Right lobe of liver (tissue), 4 donors: Measurements from ENCODE around the gene WDFY4.

Experiments
- POLR2A ChIP-seq: fragments of 450-650 bp; IDR thresholded peaks from one replicate; pipeline ENCODE4 v1.6.1; 2017; ENCODE audit warnings: antibody characterized with exemption, mild to moderate bottlenecking
- TF ChIP-seq, protein P1 (sequence below), 4 donors: fragments of 200-600 bp in 3 of 4; fragments of 450-650 bp in 1 of 4; IDR thresholded peaks; one replicate each; pipeline versions ENCODE4 v1.5.1 to v1.8.0; 2016 to 2022; ENCODE audit warnings: antibody characterized with exemption in 4 of 4, mild to moderate bottlenecking in 2 of 4
- donor health status: DM: no; HTN: no; CAD: no.
- donor health status: DM: no; HTN: no; CAD: no.
- donor health status: DM: no; HTN: yes; CAD: no.

DNA sequence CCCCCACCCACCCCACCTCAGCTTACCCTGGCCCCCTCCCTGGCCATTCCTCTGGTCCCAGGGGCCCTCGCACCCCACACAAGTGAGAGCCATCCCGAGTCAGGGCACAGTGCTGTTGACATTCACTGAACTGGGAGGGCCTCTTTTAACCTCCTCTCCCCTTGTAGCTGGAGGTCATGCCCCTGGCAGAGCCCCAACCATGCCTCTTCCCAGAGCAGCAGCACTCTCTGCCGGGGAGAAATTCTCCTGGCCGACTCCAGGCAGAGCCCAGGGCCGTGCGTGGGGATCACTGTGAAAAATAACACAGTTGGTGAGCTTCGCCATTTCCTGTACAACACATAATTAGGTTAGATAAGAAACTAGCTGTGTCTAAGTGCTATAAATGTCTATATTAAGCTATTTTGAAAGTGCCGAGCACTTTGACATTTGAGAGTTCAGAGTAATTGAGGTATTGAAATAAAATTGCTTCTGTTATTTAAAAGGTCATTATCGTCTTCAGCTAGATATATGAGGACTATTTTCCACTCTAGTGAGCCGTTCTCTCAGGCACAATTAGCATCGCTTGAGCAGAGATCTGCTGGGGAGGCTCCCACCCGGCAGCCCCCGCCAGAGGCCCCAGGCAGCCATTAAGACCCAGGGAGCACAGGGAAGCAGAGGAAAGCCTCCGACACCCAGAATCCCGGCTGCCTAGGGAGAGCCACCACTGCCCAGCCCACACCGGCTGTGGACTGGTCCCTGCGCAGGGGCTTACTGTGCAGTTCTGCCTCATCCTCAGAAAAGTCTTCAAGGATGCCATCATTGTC, 317.4 kb downstream of the WDFY4 start:
- TF ChIP-seq, protein P1, sequence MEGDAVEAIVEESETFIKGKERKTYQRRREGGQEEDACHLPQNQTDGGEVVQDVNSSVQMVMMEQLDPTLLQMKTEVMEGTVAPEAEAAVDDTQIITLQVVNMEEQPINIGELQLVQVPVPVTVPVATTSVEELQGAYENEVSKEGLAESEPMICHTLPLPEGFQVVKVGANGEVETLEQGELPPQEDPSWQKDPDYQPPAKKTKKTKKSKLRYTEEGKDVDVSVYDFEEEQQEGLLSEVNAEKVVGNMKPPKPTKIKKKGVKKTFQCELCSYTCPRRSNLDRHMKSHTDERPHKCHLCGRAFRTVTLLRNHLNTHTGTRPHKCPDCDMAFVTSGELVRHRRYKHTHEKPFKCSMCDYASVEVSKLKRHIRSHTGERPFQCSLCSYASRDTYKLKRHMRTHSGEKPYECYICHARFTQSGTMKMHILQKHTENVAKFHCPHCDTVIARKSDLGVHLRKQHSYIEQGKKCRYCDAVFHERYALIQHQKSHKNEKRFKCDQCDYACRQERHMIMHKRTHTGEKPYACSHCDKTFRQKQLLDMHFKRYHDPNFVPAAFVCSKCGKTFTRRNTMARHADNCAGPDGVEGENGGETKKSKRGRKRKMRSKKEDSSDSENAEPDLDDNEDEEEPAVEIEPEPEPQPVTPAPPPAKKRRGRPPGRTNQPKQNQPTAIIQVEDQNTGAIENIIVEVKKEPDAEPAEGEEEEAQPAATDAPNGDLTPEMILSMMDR (IDR thresholded peaks at IDR 0.05) = no peak
- no peak for TF ChIP-seq POLR2A
